NB4 (cell line): ENCODE results near the gene SHB.

Experiments
- DNase-seq: peaks from one replicate; pipeline ENCODE4 v3.0.0; 2010; ENCODE audit warnings: low read depth
- H3K4me3 ChIP-seq: one replicate; pipeline ENCODE4 v1.5.1; 2011; ENCODE audit warnings: mild to moderate bottlenecking, low read depth, low read length, moderate library complexity
- MYC ChIP-seq: IDR thresholded peaks from 2 replicates; pipeline ENCODE4 v1.6.1; 2011; ENCODE audit warnings: low read depth, low read length
- POLR2A ChIP-seq: IDR thresholded peaks from 2 replicates; pipeline ENCODE4 v1.6.1; 2011; ENCODE audit warnings: mild to moderate bottlenecking; ENCODE audit not compliant: insufficient read length; ENCODE audit errors: extremely low read depth
- TF ChIP-seq, protein P1 (sequence below): IDR thresholded peaks from one replicate; pipeline ENCODE4 v1.5.1; 2012; ENCODE audit warnings: low read depth, low read length
- TF ChIP-seq, protein P2 (sequence below): IDR thresholded peaks from 2 replicates; pipeline ENCODE4 v1.6.1; 2011; ENCODE audit warnings: low read depth, low read length

The SHB gene

DNA sequence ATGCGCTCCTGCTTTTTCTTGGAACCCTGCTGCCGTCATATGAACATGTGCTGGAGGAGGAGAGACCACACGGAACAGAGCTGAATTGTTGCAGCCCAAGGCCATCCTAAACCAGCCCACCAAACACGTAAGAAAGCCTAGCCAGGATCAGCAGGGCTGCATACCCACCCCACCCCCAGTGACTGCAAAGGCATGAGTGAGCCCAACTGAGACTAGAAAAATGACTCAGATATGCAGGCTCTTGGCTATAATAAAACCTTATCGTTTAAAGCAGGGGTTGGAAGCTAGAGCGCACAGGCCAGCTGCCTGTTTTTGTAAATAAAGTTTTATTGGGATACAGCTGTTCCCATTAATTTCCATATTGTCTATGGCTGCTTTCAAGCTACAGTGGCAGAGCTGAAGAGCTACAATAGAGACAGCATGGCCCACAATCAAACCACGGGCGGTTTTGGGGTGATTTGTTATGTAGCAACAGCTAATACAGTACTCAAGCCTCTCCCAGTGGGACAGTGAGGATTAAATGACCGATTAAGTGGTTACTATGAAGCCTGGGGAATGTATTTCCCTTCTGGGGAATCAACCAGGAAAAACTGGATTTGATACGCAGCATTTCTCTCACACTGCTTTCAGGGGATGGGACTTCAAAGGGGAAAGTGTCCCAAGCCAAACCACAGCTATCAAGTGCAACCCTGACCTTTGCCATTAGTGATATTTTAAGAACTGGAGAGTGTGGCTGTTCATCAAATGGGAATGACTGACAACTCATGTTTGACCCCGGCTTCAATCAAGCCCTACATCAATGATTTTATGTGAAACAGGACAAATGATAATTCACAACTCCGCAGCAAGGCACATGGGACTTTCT is 6.3 kb downstream of the SHB start:
- DNase-seq: no peak
- H3K4me3 ChIP-seq: no peak overlapping the region
- TF ChIP-seq, protein P1, sequence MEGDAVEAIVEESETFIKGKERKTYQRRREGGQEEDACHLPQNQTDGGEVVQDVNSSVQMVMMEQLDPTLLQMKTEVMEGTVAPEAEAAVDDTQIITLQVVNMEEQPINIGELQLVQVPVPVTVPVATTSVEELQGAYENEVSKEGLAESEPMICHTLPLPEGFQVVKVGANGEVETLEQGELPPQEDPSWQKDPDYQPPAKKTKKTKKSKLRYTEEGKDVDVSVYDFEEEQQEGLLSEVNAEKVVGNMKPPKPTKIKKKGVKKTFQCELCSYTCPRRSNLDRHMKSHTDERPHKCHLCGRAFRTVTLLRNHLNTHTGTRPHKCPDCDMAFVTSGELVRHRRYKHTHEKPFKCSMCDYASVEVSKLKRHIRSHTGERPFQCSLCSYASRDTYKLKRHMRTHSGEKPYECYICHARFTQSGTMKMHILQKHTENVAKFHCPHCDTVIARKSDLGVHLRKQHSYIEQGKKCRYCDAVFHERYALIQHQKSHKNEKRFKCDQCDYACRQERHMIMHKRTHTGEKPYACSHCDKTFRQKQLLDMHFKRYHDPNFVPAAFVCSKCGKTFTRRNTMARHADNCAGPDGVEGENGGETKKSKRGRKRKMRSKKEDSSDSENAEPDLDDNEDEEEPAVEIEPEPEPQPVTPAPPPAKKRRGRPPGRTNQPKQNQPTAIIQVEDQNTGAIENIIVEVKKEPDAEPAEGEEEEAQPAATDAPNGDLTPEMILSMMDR: no peak
- TF ChIP-seq MYC (no peak), POLR2A (no peak)
- TF ChIP-seq, protein P2, sequence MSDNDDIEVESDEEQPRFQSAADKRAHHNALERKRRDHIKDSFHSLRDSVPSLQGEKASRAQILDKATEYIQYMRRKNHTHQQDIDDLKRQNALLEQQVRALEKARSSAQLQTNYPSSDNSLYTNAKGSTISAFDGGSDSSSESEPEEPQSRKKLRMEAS: no peak

DNA sequence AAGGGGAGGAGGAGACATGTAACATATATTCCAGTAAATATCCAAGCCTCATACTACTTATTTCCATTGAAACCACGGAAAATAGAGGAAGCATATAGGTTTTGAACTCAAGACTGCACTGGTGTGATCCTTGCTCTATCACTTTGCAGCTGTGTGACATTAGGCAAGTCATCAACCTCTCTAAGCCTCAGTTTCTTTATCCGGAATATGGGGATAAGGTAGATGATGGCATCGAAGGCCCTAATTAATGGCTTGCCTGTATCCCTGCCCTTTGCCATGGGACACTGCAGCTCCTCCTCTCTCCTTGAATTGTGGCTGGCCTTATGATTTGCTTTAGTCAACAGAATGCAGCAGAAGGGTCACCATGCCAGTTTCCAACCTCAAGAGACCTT is 6.9 kb downstream of the SHB start:
- TF ChIP-seq MYC (no peak), POLR2A (no peak)
- TF ChIP-seq, protein P1: no peak
- TF ChIP-seq, protein P2: no peak
- H3K4me3 ChIP-seq: no peak overlapping the region
- DNase-seq: no peak

DNA sequence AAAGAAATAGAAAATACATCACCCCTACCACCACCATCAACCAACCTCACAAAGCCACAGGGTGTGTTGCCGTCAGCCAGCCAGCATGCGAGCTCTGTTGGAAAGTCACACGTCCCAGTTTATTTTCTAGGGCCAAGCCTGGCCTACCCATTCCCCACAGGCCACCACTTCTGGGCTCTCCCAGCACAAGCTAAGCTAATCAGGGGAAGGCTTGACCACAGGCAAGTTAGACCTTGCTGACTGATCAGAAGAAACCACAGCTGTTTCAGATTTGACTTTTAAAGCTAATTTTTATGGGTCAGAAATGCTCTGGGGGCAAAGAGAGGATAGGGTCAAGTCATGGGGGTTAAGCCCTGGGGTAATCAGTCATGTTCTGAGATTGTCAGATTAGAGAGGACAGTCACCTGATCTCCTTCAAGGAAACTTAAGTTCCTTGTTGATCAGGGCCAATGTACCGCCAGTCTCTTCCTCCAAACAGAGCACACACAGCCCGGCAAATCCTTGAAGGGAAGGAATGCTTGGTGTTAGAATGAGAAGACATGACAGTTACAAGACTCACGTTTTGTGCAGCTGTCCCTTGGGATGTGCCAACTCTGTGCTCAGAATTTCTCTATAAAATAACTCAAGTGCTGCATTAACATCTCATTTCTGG is 7.6 kb downstream of the SHB start:
- DNase-seq: no peak
- TF ChIP-seq POLR2A: no peak
- TF ChIP-seq, protein P1: no peak
- no peak for TF ChIP-seq MYC
- TF ChIP-seq, protein P2: no peak
- no peak overlapping the region for H3K4me3 ChIP-seq

DNA sequence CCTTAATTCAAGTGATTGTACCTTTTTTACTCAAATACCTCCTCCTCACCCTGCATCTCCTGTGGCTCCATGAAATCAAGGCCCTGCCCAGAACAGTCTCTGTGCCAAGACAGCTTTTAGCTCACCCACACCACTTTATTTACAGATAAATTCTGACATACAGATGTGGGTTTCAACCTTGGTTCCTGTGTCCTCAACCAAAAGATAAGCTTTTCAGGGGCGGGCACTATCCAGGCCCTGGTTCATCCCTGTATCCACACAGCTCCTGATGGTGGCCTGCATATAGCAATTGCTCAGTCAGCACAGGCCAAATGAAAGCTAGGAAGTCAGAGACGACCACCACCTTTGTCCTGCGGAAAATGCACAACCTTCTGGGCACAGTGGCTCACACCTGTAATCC is 8.3 kb downstream of the SHB start:
- H3K4me3 ChIP-seq: no peak overlapping the region
- no peak for TF ChIP-seq MYC
- no peak for DNase-seq

DNA sequence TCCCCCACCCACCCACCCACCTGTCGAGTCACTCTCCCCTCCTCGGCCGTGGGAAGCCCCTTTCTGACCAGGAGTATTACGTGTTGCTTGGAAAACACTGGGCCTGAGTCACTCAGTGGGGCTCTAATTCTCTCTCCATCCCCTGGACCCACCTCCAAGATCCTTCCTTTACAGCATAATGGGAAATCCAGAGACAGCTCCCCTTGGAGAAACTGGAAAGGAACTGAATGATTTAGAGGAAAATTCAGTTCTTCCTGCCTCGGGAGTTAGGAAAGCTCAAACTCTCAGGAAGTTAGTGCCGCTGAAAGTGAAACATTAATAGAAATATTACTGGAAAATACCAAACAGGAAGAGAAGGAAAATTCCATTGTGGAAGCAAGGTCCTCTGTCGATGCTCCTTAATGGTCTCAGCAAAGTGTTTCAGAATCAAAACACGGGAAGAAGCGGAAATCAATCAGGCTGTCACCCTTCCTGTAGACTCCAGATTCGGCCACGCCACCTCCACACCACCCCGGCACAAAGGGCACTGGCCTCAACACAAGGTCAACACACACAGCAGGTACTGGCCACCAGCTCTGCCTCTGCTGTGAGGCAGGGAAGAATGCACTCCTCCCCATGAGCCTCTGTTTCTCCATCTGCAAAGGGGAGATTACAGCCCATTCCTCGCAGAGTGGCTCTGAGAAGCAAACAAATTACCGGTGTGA is 9.6 kb downstream of the SHB start:
- no peak for DNase-seq
- TF ChIP-seq, protein P1: no peak
- TF ChIP-seq MYC: no peak
- TF ChIP-seq, protein P2: no peak
- TF ChIP-seq POLR2A: no peak
- H3K4me3 ChIP-seq: no peak overlapping the region
